H9 (cell line): ENCODE data around the gene TMEM178B. TPM values are rescaled to one million over a fixed set of nuclear protein-coding genes. Genes with fewer than 3 reads are reported as not detected.

Experiments used
- DNase-seq: peaks from one replicate; pipeline ENCODE4 v3.0.0-alpha.2; 2017
- H2AFZ ChIP-seq: one replicate; pipeline ENCODE4 v1.6.1; 2013; ENCODE audit warnings: mild to moderate bottlenecking, low read length, control low read depth, moderate library complexity
- H2AK5ac ChIP-seq: 2 replicates; pipeline ENCODE4 v1.6.1; 2013; ENCODE audit warnings: low read length, control low read depth, mixed read lengths; ENCODE audit not compliant: insufficient read length
- H2BK120ac ChIP-seq: one replicate; pipeline ENCODE4 v1.6.1; 2013; ENCODE audit warnings: low read depth, mild to moderate bottlenecking, low read length, control low read depth, inconsistent platforms; ENCODE audit not compliant: poor library complexity, severe bottlenecking
- H2BK12ac ChIP-seq: 2 replicates; pipeline ENCODE4 v1.6.1; 2013; ENCODE audit warnings: low read length, control low read depth, mixed read lengths, low read depth; ENCODE audit not compliant: insufficient read length
- H2BK15ac ChIP-seq: 2 replicates; pipeline ENCODE4 v1.6.1; 2013; ENCODE audit warnings: low read depth, low read length, control low read depth
- H2BK20ac ChIP-seq: one replicate; pipeline ENCODE4 v1.6.1; 2013; ENCODE audit warnings: low read depth, mild to moderate bottlenecking, low read length, control low read depth, inconsistent platforms; ENCODE audit not compliant: poor library complexity, severe bottlenecking
- H2BK5ac ChIP-seq: 2 replicates; pipeline ENCODE4 v1.6.1; 2013; ENCODE audit warnings: low read length, control low read depth, mixed read lengths; ENCODE audit not compliant: insufficient read length
- H3K14ac ChIP-seq: 2 replicates; pipeline ENCODE4 v1.6.1; 2013; ENCODE audit warnings: low read length, control low read depth; ENCODE audit not compliant: insufficient read depth
- H3K18ac ChIP-seq: 2 replicates; pipeline ENCODE4 v1.6.1; 2013; ENCODE audit warnings: low read depth, mild to moderate bottlenecking, mixed read lengths, low read length, control low read depth; ENCODE audit not compliant: insufficient read length
- H3K23ac ChIP-seq: 2 replicates; pipeline ENCODE4 v1.6.1; 2013; ENCODE audit warnings: low read length, control low read depth, mixed read lengths, low read depth; ENCODE audit not compliant: insufficient read length
- H3K23me2 ChIP-seq: 2 replicates; pipeline ENCODE4 v1.6.1; 2013; ENCODE audit warnings: low read depth, mild to moderate bottlenecking, mixed read lengths, low read length, control low read depth; ENCODE audit not compliant: insufficient read length, poor library complexity, severe bottlenecking
- H3K27ac ChIP-seq: 2 replicates; pipeline ENCODE4 v1.5.1; 2013; ENCODE audit warnings: low read length, control low read depth, mixed read lengths, low read depth; ENCODE audit not compliant: insufficient read length
- H3K27me3 ChIP-seq: 2 replicates; pipeline ENCODE4 v1.6.1; 2013; ENCODE audit warnings: low read length, control low read depth, inconsistent platforms; ENCODE audit not compliant: insufficient read depth
- H3K4ac ChIP-seq: 2 replicates; pipeline ENCODE4 v1.6.1; 2013; ENCODE audit warnings: low read depth, mild to moderate bottlenecking, control low read depth, inconsistent platforms, low read length, moderate library complexity
- H3K4me1 ChIP-seq: 2 replicates; pipeline ENCODE4 v1.6.1; 2013; ENCODE audit warnings: low read length, control low read depth, inconsistent platforms; ENCODE audit not compliant: insufficient read depth
- H3K4me2 ChIP-seq: 2 replicates; pipeline ENCODE4 v1.6.1; 2013; ENCODE audit warnings: low read length, control low read depth, mixed read lengths; ENCODE audit not compliant: insufficient read length, insufficient read depth
- H3K56ac ChIP-seq: 2 replicates; pipeline ENCODE4 v1.6.1; 2013; ENCODE audit warnings: low read depth, mild to moderate bottlenecking, mixed read lengths, low read length, control low read depth; ENCODE audit not compliant: insufficient read length
- H3K79me1 ChIP-seq: 2 replicates; pipeline ENCODE4 v1.6.1; 2013; ENCODE audit warnings: low read depth, mild to moderate bottlenecking, moderate library complexity, low read length, control low read depth, inconsistent platforms; ENCODE audit not compliant: insufficient read depth, poor library complexity, severe bottlenecking
- H3K79me2 ChIP-seq: 2 replicates; pipeline ENCODE4 v1.6.1; 2013; ENCODE audit warnings: low read length, control low read depth, inconsistent platforms; ENCODE audit not compliant: insufficient read depth
- H3K9ac ChIP-seq: 2 replicates; pipeline ENCODE4 v1.6.1; 2013; ENCODE audit warnings: low read length, control low read depth, mixed read lengths; ENCODE audit not compliant: insufficient read length; ENCODE audit errors: extremely low read depth
- H3K9me3 ChIP-seq: one replicate; pipeline ENCODE4 v1.6.1; 2013; ENCODE audit warnings: low read depth, low read length, inconsistent platforms; ENCODE audit not compliant: control insufficient read depth
- H3T11ph ChIP-seq: one replicate; pipeline ENCODE4 v1.6.1; 2013; ENCODE audit warnings: mild to moderate bottlenecking, low read length, control low read depth, inconsistent platforms
- H4K20me1 ChIP-seq: one replicate; pipeline ENCODE4 v1.6.1; 2013; ENCODE audit not compliant: control insufficient read depth, insufficient read length, insufficient read depth
- H4K5ac ChIP-seq: 2 replicates; pipeline ENCODE4 v1.6.1; 2013; ENCODE audit warnings: low read depth, mild to moderate bottlenecking, mixed read lengths, low read length, control low read depth; ENCODE audit not compliant: insufficient read length
- H4K8ac ChIP-seq: replicated peaks from 2 replicates; pipeline ENCODE4 v1.6.1; 2013; ENCODE audit warnings: low read length, control low read depth, mixed read lengths, low read depth; ENCODE audit not compliant: insufficient read length
- H4K91ac ChIP-seq: 2 replicates; pipeline ENCODE4 v1.6.1; 2013; ENCODE audit warnings: low read depth, mild to moderate bottlenecking, moderate library complexity, mixed read lengths, low read length, control low read depth; ENCODE audit not compliant: insufficient read length
- H3K27ac Mint-ChIP-seq, 3 experiments: 2 replicates in 2 of 3; 3 replicates in 1 of 3; pipeline ENCODE4 v1.8.0; 2020 to 2021; ENCODE audit warnings: mixed read lengths in 3 of 3, mild to moderate bottlenecking in 1 of 3, moderate library complexity in 1 of 3
- H3K27me3 Mint-ChIP-seq: 2 replicates; pipeline ENCODE4 v1.8.0; 2021; ENCODE audit warnings: low read depth, mild to moderate bottlenecking, moderate library complexity, mixed read lengths
- H3K36me3 Mint-ChIP-seq, 3 experiments: 2 replicates in 2 of 3; 3 replicates in 1 of 3; pipeline ENCODE4 v1.8.0; 2020 to 2021; ENCODE audit warnings: low read depth in 3 of 3, mixed read lengths in 3 of 3; ENCODE audit not compliant: insufficient read depth in 1 of 3
- H3K4me1 Mint-ChIP-seq, 2 experiments: 2 replicates each; pipeline ENCODE4 v1.8.0; 2020; ENCODE audit warnings: mixed read lengths in 2 of 2
- H3K4me3 Mint-ChIP-seq, 2 experiments: 2 replicates in 1 of 2; 3 replicates in 1 of 2; pipeline ENCODE4 v1.8.0; 2020 to 2021; ENCODE audit warnings: mild to moderate bottlenecking in 2 of 2, mixed read lengths in 2 of 2, moderate library complexity in 1 of 2
- H3K9me3 Mint-ChIP-seq, 2 experiments: 2 replicates in 1 of 2; 3 replicates in 1 of 2; pipeline ENCODE4 v1.8.0; 2020; ENCODE audit warnings: mild to moderate bottlenecking in 2 of 2, mixed read lengths in 2 of 2, moderate library complexity in 1 of 2
- WGBS: extraction: QIAGEN DNeasy Blood & Tissue Kit; methylation state at CpG from one replicate; pipeline ENCODE4 v1.1.7; 2013; ENCODE audit warnings: missing lambda C conversion rate, low lambda C conversion rate, mixed read lengths; ENCODE audit not compliant: insufficient read length; ENCODE audit errors: extremely low coverage; 5-methylcytosine and 5-hydroxymethylcytosine counted together
- total RNA-seq: library from RNA; stranded (reverse); gene quantifications from 2 replicates; pipeline ENCODE4 v1.2.1, GENCODE V29; 2021
- TF ChIP-seq, protein P1 (sequence below): fragments of 200-600 bp; sonication (generic); conservative IDR thresholded peaks from 3 replicates; pipeline ENCODE4 v1.8.0; 2021; ENCODE audit warnings: antibody characterized with exemption, mild to moderate bottlenecking

Gene TMEM178B
- total RNA-seq, 1 experiment from 2014 or later: 11.3 TPM

GRCh38 chr7:141161550-141162535 lies 88.0 kb downstream of the TMEM178B start:
- H2BK15ac ChIP-seq: no peak overlapping the region
- WGBS: no CpG with 5 or more reads among the region's 14 CpGs
- H4K91ac ChIP-seq: peak overlapping the region; percentile 4
- Mint-ChIP-seq H3K9me3 (no peaks in the 10 kb centered on the region; a peak in 1 of 5 replicates), H3K4me3 (no peak overlapping the region), H3K27ac (no peak overlapping the region; a peak in 2 of 7 replicates), H3K4me1 (peaks cover 2 to 6% of the 10 kb centered on the region in 2 experiments; a peak in 3 of 4 replicates), H3K36me3 (peaks cover 0 to 5% (median 0%) of the 10 kb centered on the region in 3 experiments; a peak in 5 of 7 replicates), H3K27me3 (no peaks in the 10 kb centered on the region; the same call in 1 of the 2 replicates)
- peak overlapping the region; percentile 20 for H3K23ac ChIP-seq
- no peak overlapping the region for H3T11ph ChIP-seq
- no peak overlapping the region for H2BK20ac ChIP-seq
- H2AK5ac ChIP-seq: no peak overlapping the region
- no peak overlapping the region for H3K27ac ChIP-seq
- H3K79me2 ChIP-seq: no peaks in the 10 kb centered on the region; the same call in 1 of the 2 replicates
- no peak overlapping the region for H2BK120ac ChIP-seq
- H4K8ac ChIP-seq: no peak overlapping the region
- H2BK12ac ChIP-seq: no peak overlapping the region
- no peak overlapping the region for H3K18ac ChIP-seq
- no peak overlapping the region for H3K56ac ChIP-seq
- H3K14ac ChIP-seq: no peak overlapping the region; the same call in 1 of the 2 replicates
- H3K9me3 ChIP-seq: no peaks in the 10 kb centered on the region
- H3K4me2 ChIP-seq: no peak overlapping the region
- H3K23me2 ChIP-seq: no peaks in the 10 kb centered on the region
- no peak for DNase-seq
- H3K4ac ChIP-seq: no peak overlapping the region
- H2BK5ac ChIP-seq: no peak overlapping the region
- no peaks in the 10 kb centered on the region for H3K4me1 ChIP-seq
- H4K5ac ChIP-seq: no peak overlapping the region
- H3K9ac ChIP-seq: no peak overlapping the region
- H4K20me1 ChIP-seq: no peaks in the 10 kb centered on the region
- TF ChIP-seq, protein P1, sequence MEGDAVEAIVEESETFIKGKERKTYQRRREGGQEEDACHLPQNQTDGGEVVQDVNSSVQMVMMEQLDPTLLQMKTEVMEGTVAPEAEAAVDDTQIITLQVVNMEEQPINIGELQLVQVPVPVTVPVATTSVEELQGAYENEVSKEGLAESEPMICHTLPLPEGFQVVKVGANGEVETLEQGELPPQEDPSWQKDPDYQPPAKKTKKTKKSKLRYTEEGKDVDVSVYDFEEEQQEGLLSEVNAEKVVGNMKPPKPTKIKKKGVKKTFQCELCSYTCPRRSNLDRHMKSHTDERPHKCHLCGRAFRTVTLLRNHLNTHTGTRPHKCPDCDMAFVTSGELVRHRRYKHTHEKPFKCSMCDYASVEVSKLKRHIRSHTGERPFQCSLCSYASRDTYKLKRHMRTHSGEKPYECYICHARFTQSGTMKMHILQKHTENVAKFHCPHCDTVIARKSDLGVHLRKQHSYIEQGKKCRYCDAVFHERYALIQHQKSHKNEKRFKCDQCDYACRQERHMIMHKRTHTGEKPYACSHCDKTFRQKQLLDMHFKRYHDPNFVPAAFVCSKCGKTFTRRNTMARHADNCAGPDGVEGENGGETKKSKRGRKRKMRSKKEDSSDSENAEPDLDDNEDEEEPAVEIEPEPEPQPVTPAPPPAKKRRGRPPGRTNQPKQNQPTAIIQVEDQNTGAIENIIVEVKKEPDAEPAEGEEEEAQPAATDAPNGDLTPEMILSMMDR: no peak
- H3K79me1 ChIP-seq: no peaks in the 10 kb centered on the region
- H2AFZ ChIP-seq: no peak overlapping the region
- H3K27me3 ChIP-seq: no peaks in the 10 kb centered on the region
